Fibroblast of mammary gland (primary cell): ENCODE measurements around the gene NID1.

Source experiments
- DNase-seq: peaks from one replicate; pipeline ENCODE4 v3.0.0-alpha.2; 2010; ENCODE audit warnings: low read depth
- H3K4me3 ChIP-seq: 2 replicates; pipeline ENCODE4 v1.5.1; 2011; ENCODE audit warnings: low read depth, mild to moderate bottlenecking, low read length, moderate library complexity; ENCODE audit not compliant: control insufficient read depth
- TF ChIP-seq, protein P1 (sequence below): conservative IDR thresholded peaks from 2 replicates; pipeline ENCODE4 v1.5.1; 2011; ENCODE audit warnings: low read depth, low read length, inconsistent platforms; ENCODE audit not compliant: control insufficient read depth, insufficient read depth

NID1 gene

DNA sequence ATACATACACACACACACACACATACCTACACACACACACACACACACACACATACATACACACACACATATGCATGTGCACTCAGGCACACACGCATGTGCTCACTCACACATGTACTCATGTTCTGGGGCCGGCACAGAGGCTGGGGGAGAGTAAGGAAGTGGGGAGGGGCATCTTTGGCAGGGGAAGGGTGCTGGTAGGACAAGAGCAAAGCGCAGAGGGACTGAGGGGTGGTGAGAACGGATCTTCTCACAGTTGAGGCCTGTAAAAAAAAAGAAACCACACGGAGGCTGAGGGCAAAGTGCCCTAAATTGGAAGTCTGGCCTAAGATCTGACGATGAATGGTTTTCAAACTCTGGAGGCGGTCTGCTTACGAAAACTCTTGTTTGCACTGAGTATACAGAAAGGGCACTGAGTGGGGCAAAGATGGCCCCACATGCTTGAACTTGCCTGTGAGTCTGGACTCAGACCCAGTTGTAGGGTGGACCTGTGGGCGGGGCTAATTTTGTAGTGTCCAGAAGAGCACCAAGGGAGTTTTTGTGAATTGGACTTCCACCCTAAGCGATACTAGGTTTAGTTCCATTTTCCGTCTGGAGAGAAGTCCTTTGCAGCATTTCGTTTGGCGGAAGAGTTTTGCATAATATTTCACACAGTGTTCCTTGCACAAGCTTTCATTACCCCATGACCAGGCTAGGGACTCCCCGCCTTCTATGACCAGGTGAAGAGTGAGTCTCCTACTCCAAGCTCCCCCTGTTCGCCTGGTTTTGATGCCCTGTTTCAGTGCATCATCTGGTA is 118.9 kb downstream of the NID1 start:
- TF ChIP-seq, protein P1, sequence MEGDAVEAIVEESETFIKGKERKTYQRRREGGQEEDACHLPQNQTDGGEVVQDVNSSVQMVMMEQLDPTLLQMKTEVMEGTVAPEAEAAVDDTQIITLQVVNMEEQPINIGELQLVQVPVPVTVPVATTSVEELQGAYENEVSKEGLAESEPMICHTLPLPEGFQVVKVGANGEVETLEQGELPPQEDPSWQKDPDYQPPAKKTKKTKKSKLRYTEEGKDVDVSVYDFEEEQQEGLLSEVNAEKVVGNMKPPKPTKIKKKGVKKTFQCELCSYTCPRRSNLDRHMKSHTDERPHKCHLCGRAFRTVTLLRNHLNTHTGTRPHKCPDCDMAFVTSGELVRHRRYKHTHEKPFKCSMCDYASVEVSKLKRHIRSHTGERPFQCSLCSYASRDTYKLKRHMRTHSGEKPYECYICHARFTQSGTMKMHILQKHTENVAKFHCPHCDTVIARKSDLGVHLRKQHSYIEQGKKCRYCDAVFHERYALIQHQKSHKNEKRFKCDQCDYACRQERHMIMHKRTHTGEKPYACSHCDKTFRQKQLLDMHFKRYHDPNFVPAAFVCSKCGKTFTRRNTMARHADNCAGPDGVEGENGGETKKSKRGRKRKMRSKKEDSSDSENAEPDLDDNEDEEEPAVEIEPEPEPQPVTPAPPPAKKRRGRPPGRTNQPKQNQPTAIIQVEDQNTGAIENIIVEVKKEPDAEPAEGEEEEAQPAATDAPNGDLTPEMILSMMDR: no peak
- DNase-seq: no peak
- no peak overlapping the region for H3K4me3 ChIP-seq

DNA sequence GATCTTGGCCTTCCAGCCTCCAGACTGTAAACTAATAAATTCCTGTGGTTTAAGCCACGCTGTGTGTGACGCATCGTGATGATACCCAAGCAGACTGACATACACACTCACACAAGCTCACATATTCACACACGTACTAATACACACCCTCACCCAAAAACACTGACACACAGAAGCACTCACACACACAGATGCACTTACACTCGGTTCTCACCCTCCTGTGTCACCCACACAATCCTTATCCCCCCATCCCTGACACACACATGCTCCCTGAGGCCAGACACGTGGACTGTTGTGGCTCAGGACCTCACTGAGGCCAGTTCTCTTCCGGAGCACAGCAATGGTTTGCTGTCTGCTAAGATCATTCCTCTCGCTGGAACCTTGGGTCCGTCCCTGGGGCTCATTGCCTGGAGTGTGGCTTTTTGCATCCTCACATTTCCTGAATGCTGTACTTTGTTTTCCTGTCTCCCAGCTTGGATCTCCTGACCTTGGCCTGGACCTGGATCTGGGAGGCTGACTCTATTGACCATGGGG is 121.2 kb downstream of the NID1 start:
- peak; percentile 96 for DNase-seq
- TF ChIP-seq, protein P1: no peak
- H3K4me3 ChIP-seq: no peak overlapping the region

DNA sequence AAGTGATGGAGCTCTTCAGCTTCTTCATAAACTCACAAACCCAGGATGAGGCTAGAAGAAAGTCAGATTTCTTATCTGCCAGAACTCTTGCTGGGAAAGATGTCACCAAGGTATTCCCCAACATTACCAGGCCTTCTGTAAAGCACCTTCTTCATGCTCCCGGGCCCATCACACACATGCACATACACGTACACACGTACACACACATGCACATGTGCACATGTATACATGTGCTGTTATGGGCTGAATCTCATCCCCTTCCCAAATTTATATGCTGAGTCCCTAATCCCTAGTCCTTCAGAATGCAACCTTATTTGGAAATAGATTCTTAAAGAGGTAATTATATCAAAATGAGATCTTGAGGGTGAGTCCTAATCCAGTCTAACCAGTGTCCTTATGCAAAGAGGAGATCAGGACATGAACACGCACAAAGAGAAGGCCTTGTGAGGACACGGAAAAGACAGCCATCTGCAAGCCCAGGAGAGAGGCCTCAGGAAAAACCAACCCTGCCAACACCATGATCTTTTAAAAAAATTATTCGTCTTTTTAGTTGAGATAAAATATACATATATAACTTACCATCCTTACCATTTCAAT is 121.8 kb downstream of the NID1 start:
- TF ChIP-seq, protein P1: no peak
- no peak for DNase-seq
- H3K4me3 ChIP-seq: no peak overlapping the region

DNA sequence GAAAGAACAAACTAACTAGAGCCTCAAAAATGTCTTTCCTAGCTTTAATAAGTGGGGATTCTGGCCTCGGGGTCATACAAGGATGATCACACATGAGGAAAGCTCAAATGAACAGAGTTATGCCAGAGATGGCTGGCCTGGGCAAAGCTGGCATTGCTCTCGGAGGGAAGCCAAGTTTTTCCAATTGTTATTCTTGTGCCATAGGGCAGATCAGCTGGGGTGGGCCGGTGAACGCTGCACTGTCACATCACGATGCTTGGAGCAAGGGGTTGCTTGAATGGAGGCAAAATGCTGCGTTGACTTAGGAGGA is 122.3 kb downstream of the NID1 start:
- TF ChIP-seq, protein P1: no peak
- no peak for DNase-seq
- no peak overlapping the region for H3K4me3 ChIP-seq

DNA sequence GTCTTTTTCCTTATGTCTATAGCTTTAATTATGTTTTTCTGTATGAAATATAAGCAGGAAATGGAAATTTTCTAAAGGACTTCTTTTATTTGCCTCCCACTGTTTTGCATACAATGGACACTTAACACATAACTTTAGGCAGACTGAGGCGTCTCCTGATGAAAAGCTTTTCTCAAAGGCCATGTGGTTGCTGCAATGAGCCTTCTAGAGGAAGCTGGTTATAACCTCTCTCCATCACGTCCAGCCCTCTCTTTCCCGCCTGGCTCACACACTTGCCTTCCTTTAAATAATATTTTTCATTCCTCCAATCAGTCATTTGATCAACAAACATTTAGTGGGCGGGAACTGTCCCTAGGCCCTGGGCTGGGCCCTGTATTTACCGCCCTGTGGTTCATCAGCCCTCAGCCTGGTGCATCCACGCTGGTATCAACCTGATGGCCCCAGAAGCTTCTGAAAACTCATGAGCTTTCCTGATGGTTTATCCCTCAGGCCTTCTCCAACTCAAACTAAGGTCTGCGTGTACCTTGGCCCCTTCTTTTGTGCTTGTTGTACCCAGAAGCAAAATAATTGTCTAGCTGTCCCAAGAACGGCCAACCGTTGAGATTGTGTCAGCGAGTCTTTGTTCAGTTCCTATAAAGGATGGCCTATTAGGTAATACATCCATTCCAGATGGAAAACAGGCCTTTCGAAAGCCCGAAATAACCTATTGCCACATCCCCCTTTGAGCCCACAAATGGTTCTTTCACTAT is 122.8 kb downstream of the NID1 start:
- peak; percentile 57 for DNase-seq
- TF ChIP-seq, protein P1: no peak
- H3K4me3 ChIP-seq: no peak overlapping the region

DNA sequence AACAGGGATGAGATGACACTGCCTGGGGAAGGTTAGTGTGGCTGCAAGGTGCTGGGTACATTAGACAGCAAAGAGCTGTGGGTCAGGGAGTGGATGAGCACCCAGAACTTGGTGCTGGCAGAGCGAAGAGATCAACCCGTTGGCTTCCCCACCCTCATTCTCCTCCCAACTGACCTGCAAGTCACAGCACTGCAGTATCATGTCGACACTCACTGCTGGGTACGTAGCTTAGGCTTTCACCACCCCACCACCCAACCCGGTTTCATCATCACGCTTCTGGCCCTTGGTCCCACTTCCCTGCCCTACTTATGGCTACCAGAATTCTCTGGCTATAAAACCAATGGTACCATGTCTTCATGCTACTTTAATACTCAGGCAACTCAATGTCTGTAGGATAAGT is 124.6 kb downstream of the NID1 start:
- no peak overlapping the region for H3K4me3 ChIP-seq
- TF ChIP-seq, protein P1: no peak
- no peak for DNase-seq
